Natural killer cell (primary cell): Measurements from ENCODE around the gene TMEM91. TPM values are rescaled to one million over a fixed set of nuclear protein-coding genes. Genes with fewer than 3 reads are reported as not detected.

Experiments
- ATAC-seq, 3 donors: fragments of 150-1000 bp in 2 of 3; fragments of 200-7000 bp in 1 of 3; cut with Tn5 transposase; 1 replicate in 1 of 3; 2 replicates in 2 of 3; pipeline ENCODE4 v1.10.0; 2021; ENCODE audit warnings: mild to moderate bottlenecking in 2 of 3, moderate library complexity in 2 of 3
- DNase-seq, 2 donors: peaks; one replicate each; pipeline versions ENCODE4 v3.0.0 to v3.0.0-alpha.2; 2013 to 2021; ENCODE audit warnings: mixed read lengths in 1 of 2
- H3K27ac ChIP-seq: one replicate; pipeline ENCODE4 v1.5.1; 2013; ENCODE audit warnings: mild to moderate bottlenecking, low read length
- H3K27me3 ChIP-seq: one replicate; pipeline ENCODE4 v1.6.1; 2013; ENCODE audit warnings: low read length; ENCODE audit not compliant: control insufficient read depth, insufficient read depth
- H3K36me3 ChIP-seq: one replicate; pipeline ENCODE4 v1.6.1; 2013; ENCODE audit warnings: low read length; ENCODE audit not compliant: control insufficient read depth, insufficient read depth
- H3K4me1 ChIP-seq: one replicate; pipeline ENCODE4 v1.6.1; 2013; ENCODE audit warnings: low read length; ENCODE audit not compliant: control insufficient read depth, insufficient read depth
- H3K4me3 ChIP-seq: one replicate; pipeline ENCODE4 v1.5.1; 2013; ENCODE audit warnings: low read length
- H3K9me3 ChIP-seq: one replicate; pipeline ENCODE4 v1.6.1; 2013; ENCODE audit warnings: low read length; ENCODE audit not compliant: control insufficient read depth, insufficient read depth
- H3K27ac Mint-ChIP-seq, 2 donors: one replicate each; pipeline ENCODE4 v1.8.0; 2022; ENCODE audit warnings: mild to moderate bottlenecking in 2 of 2, mixed read lengths in 2 of 2, moderate library complexity in 1 of 2
- H3K27me3 Mint-ChIP-seq, 2 donors: one replicate each; pipeline ENCODE4 v1.8.0; 2022; ENCODE audit warnings: low read depth in 2 of 2, mixed read lengths in 2 of 2
- H3K36me3 Mint-ChIP-seq: one replicate; pipeline ENCODE4 v1.8.0; 2022; ENCODE audit warnings: mixed read lengths
- H3K4me1 Mint-ChIP-seq, 2 donors: one replicate each; pipeline ENCODE4 v1.8.0; 2022; ENCODE audit warnings: mixed read lengths in 2 of 2
- H3K4me3 Mint-ChIP-seq: one replicate; pipeline ENCODE4 v1.8.0; 2022; ENCODE audit warnings: mild to moderate bottlenecking, moderate library complexity, mixed read lengths
- H3K9me3 Mint-ChIP-seq, 2 donors: one replicate each; pipeline ENCODE4 v1.8.0; 2022; ENCODE audit warnings: mixed read lengths in 2 of 2
- CTCF ChIP-seq: fragments of 200-600 bp; IDR thresholded peaks from one replicate; pipeline ENCODE4 v1.8.0; 2022; ENCODE audit warnings: antibody characterized with exemption
- WGBS: methylation state at CpG from one replicate; pipeline ENCODE4 v1.1.7; 2013; ENCODE audit warnings: missing lambda C conversion rate; ENCODE audit not compliant: insufficient coverage; 5-methylcytosine and 5-hydroxymethylcytosine counted together
- intact Hi-C: fragments of 100-400 bp; cut with micrococcal nuclease; formaldehyde crosslinking; loops from one replicate; pipeline ENCODE4 v1.14.2; 2022
- total RNA-seq, 4 donors: library from RNA; stranded (reverse); fragments of 120-200 nt in 1 of 4; gene quantifications; one replicate each; pipeline versions ENCODE4 v1.2.3 to v1.2.4, GENCODE V29; 2013 to 2022

Gene TMEM91
- total RNA-seq, 3 donors from 2014 or later (not counting 1 experiment from before 2014, with no cell fraction given), result 13.6 to 22.8 (median 20.8) TPM

GRCh38 chr19:41421973-41422372 lies 45.6 kb downstream of the TMEM91 start:
- Mint-ChIP-seq H3K4me1 (peaks cover 3 to 14% of the 10 kb centered on the region in 2 donors), H3K27me3 (no peaks in the 10 kb centered on the region), H3K36me3 (no peaks in the 10 kb centered on the region), H3K27ac (peak overlapping the region in 1 of 2 donors; percentile 74), H3K9me3 (no peaks in the 10 kb centered on the region), H3K4me3 (no peak overlapping the region)
- no peaks in the 10 kb centered on the region for H3K9me3 ChIP-seq
- no peaks in the 10 kb centered on the region for H3K27me3 ChIP-seq
- 97% methylated on average over 17 of the region's 20 CpGs for WGBS
- DNase-seq, result no peak
- intact Hi-C loops, result no loop called here
- ATAC-seq, result no peak
- H3K27ac ChIP-seq, result no peak overlapping the region
- H3K4me1 ChIP-seq, result peaks cover 41% of the 10 kb centered on the region
- TF ChIP-seq CTCF, result no peak
- no peak overlapping the region for H3K4me3 ChIP-seq
- peaks cover 51% of the 10 kb centered on the region for H3K36me3 ChIP-seq

- Mint-ChIP-seq H3K4me1 (peaks cover 5 to 19% of the 10 kb centered on the region in 2 donors), H3K27ac (no peak overlapping the region), H3K9me3 (no peaks in the 10 kb centered on the region), H3K36me3 (no peaks in the 10 kb centered on the region), H3K4me3 (no peak overlapping the region), H3K27me3 (no peaks in the 10 kb centered on the region)
- no peak overlapping the region for H3K4me3 ChIP-seq
- H3K36me3 ChIP-seq, result peaks cover 51% of the 10 kb centered on the region
- TF ChIP-seq CTCF, result no peak
- no peak for ATAC-seq
- H3K4me1 ChIP-seq, result peaks cover 46% of the 10 kb centered on the region
- 92% methylated on average over 18 of the region's 18 CpGs for WGBS
- no peaks in the 10 kb centered on the region for H3K27me3 ChIP-seq
- DNase-seq, result no peak
- no peaks in the 10 kb centered on the region for H3K9me3 ChIP-seq
- intact Hi-C loops, result no loop called here
- no peak overlapping the region for H3K27ac ChIP-seq
Measured at GRCh38 chr19:41422456-41422855, 46.1 kb downstream of the TMEM91 start.

GRCh38 chr19:41422955-41423354 lies 46.6 kb downstream of the TMEM91 start:
- no peaks in the 10 kb centered on the region for H3K27me3 ChIP-seq
- no peak overlapping the region for H3K27ac ChIP-seq
- peaks cover 51% of the 10 kb centered on the region for H3K4me1 ChIP-seq
- no peaks in the 10 kb centered on the region for H3K36me3 Mint-ChIP-seq
- H3K4me1 Mint-ChIP-seq, result peaks cover 5 to 24% of the 10 kb centered on the region in 2 donors
- no peaks in the 10 kb centered on the region for H3K27me3 Mint-ChIP-seq
- no peaks in the 10 kb centered on the region for H3K9me3 ChIP-seq
- intact Hi-C loops, result no loop called here
- TF ChIP-seq CTCF, result no peak
- H3K9me3 Mint-ChIP-seq, result no peaks in the 10 kb centered on the region
- H3K4me3 Mint-ChIP-seq, result no peak overlapping the region
- DNase-seq (no peak), ATAC-seq (no peak)
- no peak overlapping the region for H3K4me3 ChIP-seq
- H3K36me3 ChIP-seq, result peaks cover 51% of the 10 kb centered on the region
- H3K27ac Mint-ChIP-seq, result no peak overlapping the region
- WGBS, result 97% methylated on average over 12 of the region's 12 CpGs
